Activated gamma-delta T cell (primary cell): ENCODE results near the gene UGT3A2.

ENCODE experiments used
- DNase-seq: peaks from one replicate; lab custom pipeline; 2025; lab: John Stamatoyannopoulos, UW

Gene UGT3A2

DNA sequence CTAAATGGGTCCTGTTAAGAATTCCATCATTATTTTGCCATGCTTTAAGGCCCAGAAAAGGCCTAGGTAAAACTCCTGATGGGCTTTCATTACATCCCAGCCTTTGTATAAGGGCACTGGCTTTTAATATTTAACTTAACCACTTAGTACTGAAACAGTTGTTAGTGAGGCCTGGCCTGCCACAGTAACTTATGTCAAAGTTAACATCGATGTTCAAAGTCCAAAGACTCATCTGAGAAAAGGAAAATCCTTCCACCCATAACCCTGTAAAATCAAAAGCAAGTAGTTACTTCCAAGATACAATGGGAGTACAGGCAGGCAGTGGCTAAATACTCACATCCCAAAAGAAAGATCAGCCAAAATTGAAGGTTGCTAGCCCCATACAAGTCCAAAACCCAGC, 60.5 kb downstream of the UGT3A2 start:
- DNase-seq: no peak

DNA sequence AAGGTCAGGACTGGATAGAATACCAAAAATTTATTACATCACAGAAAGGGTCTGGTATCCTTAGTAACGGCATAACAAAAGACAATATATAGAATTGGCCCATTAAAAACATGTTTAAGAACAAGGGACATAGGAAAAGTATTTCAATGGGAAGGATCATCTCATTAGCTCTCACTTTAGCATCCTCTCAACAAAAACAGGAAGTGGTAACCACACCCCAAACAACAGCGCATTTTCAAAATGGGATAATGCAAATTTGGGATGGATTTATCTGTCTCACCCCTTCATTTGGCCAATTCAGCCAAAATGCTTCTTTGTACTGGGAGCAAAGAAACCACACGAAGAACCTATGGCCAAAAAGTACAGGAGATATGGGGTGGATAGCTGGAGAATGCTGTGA, 65.7 kb downstream of the UGT3A2 start:
- no peak for DNase-seq

- no peak for DNase-seq
Measured at GRCh38 chr5:35999547-35999946, 67.1 kb downstream of the UGT3A2 start.

GRCh38 chr5:35996076-35996475, 70.6 kb downstream of the UGT3A2 start:
- no peak for DNase-seq

- DNase-seq: no peak
Measured at GRCh38 chr5:35990941-35991611, 75.6 kb downstream of the UGT3A2 start, which contains the start of gene UGT3A1. Gene UGT3A1, minus strand, starts transcription at chr5:35991390. Its CDS starts 150 bp downstream, at chr5:35991240.

DNA sequence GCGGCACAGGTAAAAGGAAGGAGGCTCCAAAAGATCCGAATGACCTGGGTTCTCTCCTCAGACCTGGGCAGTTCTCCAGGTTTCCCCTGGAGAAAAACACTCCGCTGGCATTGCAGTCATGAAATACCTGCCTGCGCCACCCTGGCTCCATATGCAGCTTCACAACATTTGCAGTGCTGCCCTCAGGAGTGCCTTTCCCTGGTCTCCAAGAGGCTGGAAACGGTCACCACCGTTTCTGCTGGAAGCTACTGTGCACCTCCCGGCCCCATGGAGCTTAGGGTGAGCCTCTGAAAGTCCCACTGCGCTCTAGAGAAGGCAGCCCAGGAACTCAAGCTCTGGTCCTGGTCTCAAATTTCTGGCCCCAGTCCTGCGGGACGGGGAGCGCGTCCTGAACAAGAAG, 76.2 kb downstream of the UGT3A2 start:
- no peak for DNase-seq

GRCh38 chr5:35988529-35988928, 78.2 kb downstream of the UGT3A2 start:
- DNase-seq: no peak

- DNase-seq: no peak
Measured at GRCh38 chr5:35987776-35988175, 78.9 kb downstream of the UGT3A2 start.
